ENCODE measurements around the gene ANKRD44.

The ANKRD44 gene

DNA sequence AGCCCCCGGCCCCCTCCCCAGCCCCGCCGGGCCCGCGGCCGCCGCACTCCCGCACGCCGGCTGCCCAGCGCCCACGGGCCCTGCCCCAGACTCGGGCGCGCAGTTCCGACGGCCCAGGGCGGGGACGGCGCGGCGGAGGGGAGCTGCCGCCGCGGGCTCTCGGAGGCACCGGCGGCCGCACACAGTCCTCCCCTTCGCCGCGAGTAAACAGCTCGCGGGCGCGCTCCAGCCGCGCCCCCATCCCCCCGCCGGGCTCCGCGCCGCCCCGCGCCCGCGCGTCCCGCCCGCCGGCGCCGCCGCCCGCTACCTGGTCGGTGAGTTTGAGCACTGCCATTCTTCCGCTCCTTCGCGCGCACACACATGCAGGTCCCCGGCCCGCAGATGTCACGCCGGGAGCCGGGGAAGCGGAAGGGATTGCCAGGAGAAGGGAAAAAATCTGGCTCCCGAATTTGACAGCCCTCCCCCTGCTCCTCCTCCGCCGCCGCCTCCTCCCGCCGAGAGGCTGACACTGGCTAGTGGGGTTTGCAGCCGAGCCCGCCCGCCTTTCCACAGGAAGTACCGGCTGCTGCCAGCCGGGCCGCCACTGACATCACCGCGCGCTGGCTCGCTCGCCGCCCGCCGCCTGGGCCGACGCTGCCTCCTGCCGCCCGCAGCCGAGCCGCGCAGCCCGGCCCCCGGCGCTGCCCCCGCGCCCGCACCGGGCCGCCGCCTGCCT, at the start of gene ANKRD44:
Gene ANKRD44, minus strand, starts transcription at position 510 of the 715 bp plus-strand sequence. Its CDS starts 176 bp downstream, at position 334.
- Histone ChIP-seq H3K9me3 (ENCODE audit: insufficient read depth, low read length) (no peaks in the 10 kb centered on the region), H3K4me1 (ENCODE audit: insufficient read depth, insufficient read length) (peaks cover 3% of the 10 kb centered on the region), H3K36me3 (ENCODE audit: insufficient read depth, insufficient read length, low read length) (no peaks in the 10 kb centered on the region), H3K4me3 (ENCODE audit: insufficient read length, low read depth) (peak within 1 kb of the TSS; percentile 68), H3K27me3 (ENCODE audit: insufficient read depth, insufficient read length) (peaks cover 50% of the 10 kb centered on the region), H3K9ac (ENCODE audit: insufficient read length, low read depth) (peak within 1 kb of the TSS; percentile 81)
- TF ChIP-seq SUZ12 (IDR thresholded peaks at IDR 0.05; ENCODE audit: extremely low read depth, insufficient read depth, insufficient read length) (no peak), ZNF274 (IDR thresholded peaks at IDR 0.05; ENCODE audit: low read depth, low read length) (no peak), YY1 (IDR thresholded peaks at IDR 0.05; ENCODE audit: insufficient read depth, insufficient read length) (no peak)
- DNase-seq (ENCODE audit: low read depth, low spot score) = peak; percentile 56

- Histone ChIP-seq H3K9ac (ENCODE audit: insufficient read length, low read depth) (no peak overlapping the region), H3K4me3 (ENCODE audit: insufficient read length, low read depth) (no peak overlapping the region), H3K4me1 (ENCODE audit: insufficient read depth, insufficient read length) (no peaks in the 10 kb centered on the region), H3K36me3 (ENCODE audit: insufficient read depth, insufficient read length, low read length) (no peaks in the 10 kb centered on the region), H3K9me3 (ENCODE audit: insufficient read depth, low read length) (peaks cover 7% of the 10 kb centered on the region; the same call in 1 of the 2 replicates), H3K27me3 (ENCODE audit: insufficient read depth, insufficient read length) (no peaks in the 10 kb centered on the region)
- DNase-seq (ENCODE audit: low read depth, low spot score) = no peak
- TF ChIP-seq ZNF274 (IDR thresholded peaks at IDR 0.05; ENCODE audit: low read depth, low read length) = no peak
- no peak for TF ChIP-seq YY1 (IDR thresholded peaks at IDR 0.05; ENCODE audit: insufficient read depth, insufficient read length)
- TF ChIP-seq SUZ12 (IDR thresholded peaks at IDR 0.05; ENCODE audit: extremely low read depth, insufficient read depth, insufficient read length) = no peak
These were observed 49.3 kb upstream of the ANKRD44 start for GRCh38 chr2:197359859-197360258.

GRCh38 chr2:197358931-197359330, 48.4 kb upstream of the ANKRD44 start:
- no peak for DNase-seq (ENCODE audit: low read depth, low spot score)
- H3K4me3 ChIP-seq (ENCODE audit: insufficient read length, low read depth) = no peak overlapping the region
- H3K9ac ChIP-seq (ENCODE audit: insufficient read length, low read depth) = no peak overlapping the region
- peaks cover 7% of the 10 kb centered on the region; the same call in 1 of the 2 replicates for H3K9me3 ChIP-seq (ENCODE audit: insufficient read depth, low read length)
- TF ChIP-seq ZNF274 (IDR thresholded peaks at IDR 0.05; ENCODE audit: low read depth, low read length) (no peak), SUZ12 (IDR thresholded peaks at IDR 0.05; ENCODE audit: extremely low read depth, insufficient read depth, insufficient read length) (no peak), YY1 (IDR thresholded peaks at IDR 0.05; ENCODE audit: insufficient read depth, insufficient read length) (no peak)
- H3K36me3 ChIP-seq (ENCODE audit: insufficient read depth, insufficient read length, low read length) = no peaks in the 10 kb centered on the region
- no peaks in the 10 kb centered on the region for H3K4me1 ChIP-seq (ENCODE audit: insufficient read depth, insufficient read length)
- no peaks in the 10 kb centered on the region for H3K27me3 ChIP-seq (ENCODE audit: insufficient read depth, insufficient read length)

GRCh38 chr2:197357986-197358385, 47.4 kb upstream of the ANKRD44 start:
- Histone ChIP-seq H3K9me3 (ENCODE audit: insufficient read depth, low read length) (peaks cover 7% of the 10 kb centered on the region; the same call in 1 of the 2 replicates), H3K36me3 (ENCODE audit: insufficient read depth, insufficient read length, low read length) (no peaks in the 10 kb centered on the region), H3K9ac (ENCODE audit: insufficient read length, low read depth) (no peak overlapping the region), H3K4me1 (ENCODE audit: insufficient read depth, insufficient read length) (no peaks in the 10 kb centered on the region), H3K4me3 (ENCODE audit: insufficient read length, low read depth) (no peak overlapping the region), H3K27me3 (ENCODE audit: insufficient read depth, insufficient read length) (no peaks in the 10 kb centered on the region)
- TF ChIP-seq SUZ12 (IDR thresholded peaks at IDR 0.05; ENCODE audit: extremely low read depth, insufficient read depth, insufficient read length) (no peak), YY1 (IDR thresholded peaks at IDR 0.05; ENCODE audit: insufficient read depth, insufficient read length) (no peak), ZNF274 (IDR thresholded peaks at IDR 0.05; ENCODE audit: low read depth, low read length) (no peak)
- no peak for DNase-seq (ENCODE audit: low read depth, low spot score)

DNA sequence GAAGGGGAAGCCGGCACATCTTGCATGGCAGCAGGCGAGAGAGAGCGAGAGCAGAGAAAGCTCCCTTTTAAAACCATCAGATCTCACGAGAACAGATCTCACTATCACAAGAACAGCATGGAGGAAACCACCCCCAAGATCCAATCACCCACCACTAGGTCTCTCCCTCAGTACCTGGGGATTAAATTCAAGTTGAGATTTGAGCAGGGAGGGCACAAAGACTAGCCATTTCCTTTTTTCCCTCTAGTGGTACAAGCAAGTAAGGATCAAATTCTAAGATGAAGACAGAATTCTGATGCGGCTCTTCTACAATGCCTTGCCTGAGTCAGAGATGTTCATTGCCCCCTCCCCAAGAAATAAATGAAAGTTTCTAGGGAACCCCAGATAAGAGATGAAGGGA, 45.6 kb upstream of the ANKRD44 start:
- Histone ChIP-seq H3K27me3 (ENCODE audit: insufficient read depth, insufficient read length) (no peaks in the 10 kb centered on the region), H3K4me3 (ENCODE audit: insufficient read length, low read depth) (no peak overlapping the region), H3K4me1 (ENCODE audit: insufficient read depth, insufficient read length) (no peaks in the 10 kb centered on the region), H3K36me3 (ENCODE audit: insufficient read depth, insufficient read length, low read length) (no peaks in the 10 kb centered on the region), H3K9me3 (ENCODE audit: insufficient read depth, low read length) (peaks cover 7% of the 10 kb centered on the region; the same call in 1 of the 2 replicates), H3K9ac (ENCODE audit: insufficient read length, low read depth) (no peak overlapping the region)
- DNase-seq (ENCODE audit: low read depth, low spot score) = no peak
- TF ChIP-seq YY1 (IDR thresholded peaks at IDR 0.05; ENCODE audit: insufficient read depth, insufficient read length) = no peak
- TF ChIP-seq ZNF274 (IDR thresholded peaks at IDR 0.05; ENCODE audit: low read depth, low read length) = no peak
- TF ChIP-seq SUZ12 (IDR thresholded peaks at IDR 0.05; ENCODE audit: extremely low read depth, insufficient read depth, insufficient read length) = no peak

- DNase-seq (ENCODE audit: low read depth, low spot score) = no peak
- TF ChIP-seq SUZ12 (IDR thresholded peaks at IDR 0.05; ENCODE audit: extremely low read depth, insufficient read depth, insufficient read length) (no peak), YY1 (IDR thresholded peaks at IDR 0.05; ENCODE audit: insufficient read depth, insufficient read length) (no peak), ZNF274 (IDR thresholded peaks at IDR 0.05; ENCODE audit: low read depth, low read length) (no peak)
- Histone ChIP-seq H3K27me3 (ENCODE audit: insufficient read depth, insufficient read length) (no peaks in the 10 kb centered on the region), H3K9me3 (ENCODE audit: insufficient read depth, low read length) (no peaks in the 10 kb centered on the region), H3K9ac (ENCODE audit: insufficient read length, low read depth) (no peak overlapping the region), H3K4me1 (ENCODE audit: insufficient read depth, insufficient read length) (no peaks in the 10 kb centered on the region), H3K36me3 (ENCODE audit: insufficient read depth, insufficient read length, low read length) (no peaks in the 10 kb centered on the region), H3K4me3 (ENCODE audit: insufficient read length, low read depth) (no peak overlapping the region)
These were observed 43.6 kb upstream of the ANKRD44 start for GRCh38 chr2:197354169-197354558.

DNA sequence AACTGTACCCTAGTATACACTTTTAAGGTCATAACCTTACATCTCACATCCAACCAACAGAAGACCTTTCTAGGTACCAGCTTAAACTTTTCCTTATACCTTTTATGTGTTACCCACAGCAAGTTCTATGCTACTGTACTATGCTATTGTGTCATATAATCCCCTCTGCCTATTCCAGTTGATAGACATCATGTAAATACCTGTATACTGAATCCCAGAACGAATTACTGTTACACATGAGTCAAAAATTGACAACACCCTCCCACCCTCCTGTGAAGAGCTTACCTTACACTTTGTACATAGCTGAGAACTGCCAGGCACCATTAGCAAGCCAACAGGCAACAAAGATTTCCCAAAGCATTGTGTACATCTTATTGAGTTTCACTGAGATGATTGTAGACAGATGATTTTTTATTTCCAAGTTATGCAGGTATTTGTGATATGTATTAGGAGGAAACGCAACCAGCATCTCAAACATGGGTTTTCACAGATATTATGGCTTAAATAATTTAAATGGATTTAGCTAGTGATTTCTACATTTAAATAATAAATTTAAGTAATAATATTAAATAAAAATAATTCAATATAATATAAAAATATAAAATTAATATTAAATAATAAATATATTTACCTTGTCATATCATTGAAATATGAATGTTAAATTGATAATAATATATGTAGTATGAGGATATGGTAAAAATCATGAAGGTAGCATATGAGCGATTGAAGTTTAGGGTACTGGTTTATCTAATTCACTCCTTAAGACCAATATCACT, 43.0 kb upstream of the ANKRD44 start:
- no peak for DNase-seq (ENCODE audit: low read depth, low spot score)
- TF ChIP-seq ZNF274 (IDR thresholded peaks at IDR 0.05; ENCODE audit: low read depth, low read length) (no peak), YY1 (IDR thresholded peaks at IDR 0.05; ENCODE audit: insufficient read depth, insufficient read length) (no peak)
- H3K4me3 ChIP-seq (ENCODE audit: insufficient read length, low read depth) = no peak overlapping the region
- no peaks in the 10 kb centered on the region for H3K36me3 ChIP-seq (ENCODE audit: insufficient read depth, insufficient read length, low read length)
- no peak overlapping the region for H3K9ac ChIP-seq (ENCODE audit: insufficient read length, low read depth)
- no peaks in the 10 kb centered on the region for H3K9me3 ChIP-seq (ENCODE audit: insufficient read depth, low read length)
- H3K4me1 ChIP-seq (ENCODE audit: insufficient read depth, insufficient read length) = no peaks in the 10 kb centered on the region
- H3K27me3 ChIP-seq (ENCODE audit: insufficient read depth, insufficient read length) = no peaks in the 10 kb centered on the region
